Raji (cell line): ENCODE results near the gene ZER1.

Experiments
- POLR2A ChIP-seq: IDR thresholded peaks from 2 replicates; pipeline ENCODE4 v1.6.1; 2011; ENCODE audit warnings: low read depth, low read length, control low read depth; ENCODE audit not compliant: insufficient read depth

ZER1 gene

GRCh38 chr9:128729302-128729701 lies 42.4 kb downstream of the ZER1 start:
- TF ChIP-seq POLR2A, result no peak

GRCh38 chr9:128728298-128728697 lies 43.4 kb downstream of the ZER1 start:
- no peak for TF ChIP-seq POLR2A

GRCh38 chr9:128727640-128728248 lies 44.0 kb downstream of the ZER1 start:
- no peak for TF ChIP-seq POLR2A

GRCh38 chr9:128724744-128725211 lies 46.9 kb downstream of the ZER1 start:
- no peak for TF ChIP-seq POLR2A

DNA sequence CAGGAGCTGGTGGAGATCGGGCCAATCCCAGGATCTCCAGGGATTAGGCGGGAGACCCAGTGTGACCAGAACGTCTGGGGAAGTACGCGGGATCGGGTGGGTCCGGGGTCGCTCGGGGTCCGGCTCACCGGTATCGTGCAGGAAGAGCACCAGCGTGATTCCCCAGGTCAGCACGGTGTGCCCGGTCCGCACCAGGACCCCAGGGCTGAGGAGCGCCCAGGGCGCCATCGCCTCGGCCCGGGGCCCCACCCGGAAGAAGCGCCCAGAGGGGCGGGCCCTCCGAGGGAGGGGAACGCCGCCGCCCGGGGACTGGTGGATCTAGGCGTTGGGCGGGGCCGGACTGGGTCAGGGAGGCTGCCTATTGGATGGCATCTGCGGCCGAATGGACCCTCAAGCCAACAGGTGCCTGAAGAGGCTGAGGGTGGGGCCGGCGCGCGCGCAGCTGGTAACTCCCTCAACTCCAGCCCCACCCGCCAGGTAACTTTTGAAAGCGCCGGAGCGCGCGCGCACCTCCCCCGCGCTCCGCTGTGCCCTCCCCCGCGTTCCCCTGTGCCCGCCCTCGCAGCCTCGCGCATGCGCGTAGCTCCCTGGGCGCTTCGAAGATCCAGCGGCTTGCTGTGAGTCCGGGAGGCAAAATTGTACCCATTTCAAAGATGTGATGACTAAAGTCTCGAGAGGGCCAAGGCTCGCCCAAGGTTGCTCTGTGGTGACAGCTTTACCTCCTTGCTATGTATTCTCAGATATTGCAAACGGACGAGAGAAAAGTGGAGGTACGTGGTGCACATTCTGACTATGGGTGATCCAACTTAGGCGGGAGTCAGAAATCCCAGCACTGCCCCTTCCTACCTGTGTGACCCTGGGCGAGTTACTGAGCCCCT lies 47.6 kb downstream of the ZER1 start, which contains the start of gene ZDHHC12:
TSS of gene ZDHHC12 (minus strand) at position 262 of the 878 bp plus-strand sequence. CDS start at position 228, 34 bp downstream.
- peak; percentile 94 for TF ChIP-seq POLR2A

DNA sequence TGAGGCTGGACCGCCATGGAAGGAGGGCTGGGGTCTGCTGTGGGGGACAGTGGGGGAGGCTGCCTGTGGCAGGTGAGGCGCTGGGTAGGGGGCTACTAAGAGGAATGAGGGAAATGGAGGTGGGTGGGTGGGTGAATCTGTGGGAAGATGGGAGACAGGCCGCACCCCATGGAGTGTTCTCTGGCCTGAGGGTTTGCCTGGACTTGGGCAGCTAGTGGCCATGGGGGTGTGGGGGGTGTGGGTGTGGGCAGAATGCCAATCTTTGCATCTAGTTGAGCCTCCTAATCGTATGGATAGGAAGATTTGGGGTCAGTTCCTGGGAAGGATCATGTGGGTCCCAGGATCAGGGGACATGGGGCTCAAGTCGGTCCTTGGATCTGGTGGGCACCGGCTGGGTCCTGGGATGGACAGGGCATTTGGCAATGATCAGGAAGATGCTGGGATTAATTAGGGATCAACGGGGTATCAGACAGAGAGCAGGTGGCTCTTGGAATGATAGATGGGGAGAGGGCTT lies 48.3 kb downstream of the ZER1 start:
- no peak for TF ChIP-seq POLR2A

GRCh38 chr9:128722380-128723351 lies 49.1 kb downstream of the ZER1 start:
- TF ChIP-seq POLR2A, result no peak

GRCh38 chr9:128721487-128722010 lies 50.2 kb downstream of the ZER1 start:
- TF ChIP-seq POLR2A, result no peak

DNA sequence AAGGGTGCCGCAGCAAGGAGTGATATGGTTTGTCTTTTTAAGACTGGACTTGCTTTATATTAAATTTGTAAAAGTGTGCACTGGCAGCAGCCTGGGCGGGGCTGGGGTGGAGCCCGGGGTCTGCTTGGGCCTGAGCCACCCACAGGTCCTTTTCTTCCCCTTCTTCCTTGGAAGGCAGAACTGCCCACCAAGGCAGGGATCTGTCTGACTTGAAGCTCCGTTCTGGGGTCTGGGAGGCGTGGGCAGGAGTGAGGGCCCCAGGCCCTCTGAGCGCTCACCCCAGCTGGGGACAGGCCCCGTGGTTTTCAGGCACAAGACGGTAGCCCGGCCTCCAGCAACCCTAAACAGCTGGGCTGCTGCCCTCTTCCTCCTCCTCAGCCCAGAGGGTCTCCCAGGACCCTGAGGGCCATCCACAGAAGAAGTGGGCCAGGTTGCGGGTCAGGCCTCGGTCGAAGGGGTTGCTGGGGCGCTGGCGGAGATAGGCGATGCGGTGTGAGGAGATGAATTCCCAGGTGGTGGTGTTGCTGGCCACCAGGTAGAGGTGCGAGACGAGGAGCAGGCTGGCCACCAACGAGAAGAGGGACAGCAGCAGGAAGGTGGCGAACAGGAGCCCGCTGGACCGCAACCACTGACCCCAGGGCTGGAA lies 50.8 kb downstream of the ZER1 start:
- no peak for TF ChIP-seq POLR2A

- TF ChIP-seq POLR2A, result no peak
These were observed 51.7 kb downstream of the ZER1 start for GRCh38 chr9:128719919-128720605.

GRCh38 chr9:128718475-128718874 lies 53.3 kb downstream of the ZER1 start:
- no peak for TF ChIP-seq POLR2A

- no peak for TF ChIP-seq POLR2A
These were observed 53.7 kb downstream of the ZER1 start for GRCh38 chr9:128718047-128718446.

GRCh38 chr9:128716581-128717254 lies 55.0 kb downstream of the ZER1 start:
- no peak for TF ChIP-seq POLR2A
